Measurements from ENCODE around the gene DEPDC7.

Gene DEPDC7

DNA sequence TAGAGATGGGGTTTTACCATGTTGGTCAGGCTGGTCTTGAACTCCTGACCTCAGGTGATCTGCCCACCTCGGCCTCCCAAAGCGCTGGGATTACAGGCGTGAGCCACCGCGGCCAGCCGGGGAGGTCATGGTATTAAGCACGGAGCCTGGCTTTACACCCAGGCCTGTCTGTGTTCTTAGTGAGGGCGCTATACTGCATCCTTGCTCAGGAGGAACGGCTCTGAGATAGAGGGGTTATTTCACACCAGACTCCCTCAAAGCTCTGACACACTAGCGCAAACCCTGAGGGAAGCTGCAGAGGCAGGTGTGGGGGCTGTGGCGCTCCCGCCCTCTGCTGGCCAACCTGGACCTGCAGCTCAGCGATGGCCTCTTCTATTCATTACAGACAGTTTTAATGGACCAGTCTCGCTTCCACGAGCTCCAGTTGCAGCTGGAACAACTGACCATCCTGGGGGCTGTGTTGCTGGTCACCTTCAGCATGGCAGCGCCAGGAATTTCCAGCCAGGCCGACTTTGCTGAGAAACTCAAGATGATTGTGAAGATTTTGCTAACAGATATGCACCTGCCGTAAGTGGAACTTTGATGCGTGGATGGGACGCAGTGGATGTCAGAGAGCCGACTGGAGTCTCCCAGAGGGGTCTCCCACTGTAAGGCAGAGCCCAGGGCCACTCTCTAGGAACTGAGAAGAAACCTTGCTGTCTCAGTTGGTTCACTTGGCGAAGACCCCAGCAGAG, 49.9 kb downstream of the DEPDC7 start:
- Histone ChIP-seq H3K36me3 (peaks cover 89% of the 10 kb centered on the region), H3K27ac (no peak overlapping the region)
- TF ChIP-seq Cebpa-rat (IDR thresholded peaks at IDR 0.05) = no peak

DNA sequence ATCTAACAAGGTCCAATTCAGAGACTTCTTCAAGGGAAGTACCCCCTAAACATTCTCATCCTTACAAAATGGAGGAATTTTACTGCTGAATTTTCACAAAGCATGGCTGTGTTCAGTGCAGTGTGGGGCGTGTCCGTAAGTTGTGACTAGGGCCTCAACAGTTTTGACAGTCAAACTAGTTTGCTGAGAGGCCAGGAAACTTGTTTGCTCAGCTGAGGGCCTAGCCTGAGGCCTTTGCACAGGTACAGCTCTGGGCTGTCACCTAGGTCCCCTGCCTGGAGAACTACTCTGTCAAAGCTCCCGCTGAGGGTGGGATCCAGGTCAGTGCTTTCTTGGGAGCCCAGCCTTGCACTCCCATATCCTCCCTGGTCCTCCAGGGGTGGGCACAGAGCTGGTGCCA, 51.6 kb downstream of the DEPDC7 start:
- H3K27ac ChIP-seq = no peak overlapping the region
- TF ChIP-seq Cebpa-rat (IDR thresholded peaks at IDR 0.05) = no peak
- H3K4me3 ChIP-seq = no peak overlapping the region
- no peak overlapping the region for H3K9ac ChIP-seq
- peaks cover 91% of the 10 kb centered on the region for H3K36me3 ChIP-seq
- no peak overlapping the region for H3K4me2 ChIP-seq
- peaks cover 5% of the 10 kb centered on the region; the same call in 1 of the 2 replicates for H4K20me1 ChIP-seq
- H3K4me1 ChIP-seq = peaks cover 19% of the 10 kb centered on the region
- no peaks in the 10 kb centered on the region for H3K27me3 ChIP-seq
- H3K9me3 ChIP-seq = no peaks in the 10 kb centered on the region

More for the DNA sequence above, 49.9 kb downstream of the DEPDC7 start:
- H3K9me3 ChIP-seq = no peaks in the 10 kb centered on the region
- H3K9ac ChIP-seq = no peak overlapping the region
- H3K4me3 ChIP-seq = no peak overlapping the region
- no peak overlapping the region for H3K4me2 ChIP-seq
- no peaks in the 10 kb centered on the region for H3K27me3 ChIP-seq
- peaks cover 19% of the 10 kb centered on the region for H3K4me1 ChIP-seq
- H4K20me1 ChIP-seq = peaks cover 5% of the 10 kb centered on the region; the same call in 1 of the 2 replicates

DNA sequence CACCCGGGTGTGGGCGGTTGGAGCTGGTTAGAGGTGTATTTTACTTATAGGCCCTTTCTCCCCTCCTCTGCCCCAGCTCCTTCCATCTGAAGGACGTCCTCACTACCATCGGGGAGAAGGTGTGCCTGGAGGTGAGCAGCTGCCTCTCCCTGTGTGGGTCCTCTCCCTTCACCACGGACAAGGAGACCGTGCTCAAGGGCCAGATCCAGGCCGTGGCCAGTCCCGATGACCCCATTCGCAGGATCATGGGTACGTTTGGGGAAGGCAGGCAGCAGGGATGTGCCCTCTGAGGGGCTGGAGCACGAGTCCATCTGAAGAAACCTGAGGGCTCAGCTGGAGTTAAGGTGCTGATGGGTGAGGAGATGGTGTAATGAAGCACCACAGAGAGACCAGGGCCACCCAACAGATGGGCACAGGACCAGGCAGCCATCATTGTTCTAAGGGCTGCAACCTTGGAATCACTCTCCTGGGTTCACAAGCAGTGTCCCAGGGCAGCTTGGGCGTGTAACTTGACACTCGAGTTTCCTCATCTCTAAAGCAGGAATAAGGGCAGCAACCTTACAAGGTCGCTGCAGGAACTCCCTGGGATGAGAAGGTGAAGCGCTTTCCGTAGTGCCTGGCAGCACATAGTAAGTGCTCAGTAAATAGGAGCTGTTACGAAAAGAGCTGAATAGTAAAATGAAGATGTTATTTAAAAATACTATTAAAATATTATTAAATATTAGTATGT, 53.1 kb downstream of the DEPDC7 start:
- Histone ChIP-seq H3K27ac (no peak overlapping the region), H4K20me1 (peaks cover 5% of the 10 kb centered on the region; the same call in 1 of the 2 replicates), H3K4me2 (no peak overlapping the region), H3K9me3 (no peaks in the 10 kb centered on the region), H3K4me3 (no peak overlapping the region), H3K36me3 (peaks cover 95% of the 10 kb centered on the region), H3K27me3 (no peaks in the 10 kb centered on the region), H3K4me1 (peaks cover 9% of the 10 kb centered on the region), H3K9ac (no peak overlapping the region)
- no peak for TF ChIP-seq Cebpa-rat (IDR thresholded peaks at IDR 0.05)

DNA sequence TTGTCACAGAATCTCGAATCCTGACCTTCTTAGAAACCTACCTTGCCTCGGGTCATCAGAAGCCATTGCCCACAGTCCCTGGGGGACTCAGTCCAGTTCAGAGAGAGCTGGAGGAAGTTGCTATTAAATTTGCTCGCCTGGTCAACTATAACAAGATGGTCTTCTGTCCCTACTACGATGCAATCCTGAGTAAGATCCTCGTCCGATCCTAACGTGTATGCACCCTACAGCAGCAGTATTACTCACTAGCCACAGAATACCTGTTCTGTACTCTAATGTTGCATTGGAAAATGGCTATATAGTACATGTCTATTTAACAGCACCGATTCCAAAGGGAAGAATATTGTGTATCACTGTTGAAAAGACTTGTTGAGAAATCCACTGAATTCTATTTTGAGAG, 56.8 kb downstream of the DEPDC7 start:
- peaks cover under 1% of the 10 kb centered on the region; the same call in 1 of the 2 replicates for H4K20me1 ChIP-seq
- no peak overlapping the region for H3K27ac ChIP-seq
- peaks cover 5% of the 10 kb centered on the region; the same call in 1 of the 2 replicates for H3K9me3 ChIP-seq
- no peaks in the 10 kb centered on the region for H3K4me1 ChIP-seq
- H3K27me3 ChIP-seq = no peaks in the 10 kb centered on the region
- H3K4me2 ChIP-seq = no peak overlapping the region
- peaks cover 96% of the 10 kb centered on the region for H3K36me3 ChIP-seq
- TF ChIP-seq Cebpa-rat (IDR thresholded peaks at IDR 0.05) = no peak
- no peak overlapping the region for H3K9ac ChIP-seq
- no peak overlapping the region for H3K4me3 ChIP-seq
